HepG2 (cell line): ENCODE results near the gene MEX3A. TPM values are rescaled to one million over a fixed set of nuclear protein-coding genes. Genes with fewer than 3 reads are reported as not detected.

Source experiments
- PCBP2 ChIP-seq: fragments of 200-400 bp; formaldehyde crosslinking; optimal IDR thresholded peaks from 2 replicates; pipeline ENCODE3; 2018; ENCODE audit warnings: low read length, low read depth; ENCODE audit not compliant: poor library complexity, severe bottlenecking
- POGZ ChIP-seq: sonication (generic); formaldehyde crosslinking; IDR thresholded peaks from 2 replicates; pipeline ENCODE4 v1.4.0; 2020; ENCODE audit warnings: mild to moderate bottlenecking, missing genetic modification reagents
- POLR2AphosphoS2 ChIP-seq: IDR thresholded peaks from 2 replicates; pipeline ENCODE4 v1.6.1; 2011; ENCODE audit warnings: low read depth, low read length, improper control_type of control experiment
- PRMT3 ChIP-seq: sonication (generic); formaldehyde crosslinking; IDR thresholded peaks from 2 replicates; pipeline ENCODE4 v1.8.1; 2022; ENCODE audit warnings: low read depth, mild to moderate bottlenecking, moderate library complexity, missing genetic modification reagents, borderline replicate concordance
- RFX1 ChIP-seq: fragments of 450-650 bp; IDR thresholded peaks from 2 replicates; pipeline ENCODE4 v1.6.1; 2017
- TCF7 ChIP-seq: sonication (generic); IDR thresholded peaks from 2 replicates; pipeline ENCODE4 v1.6.1; 2016; ENCODE audit warnings: antibody characterized with exemption, low read depth
- ZNF101 ChIP-seq: sonication (generic); formaldehyde crosslinking; IDR thresholded peaks from 2 replicates; pipeline ENCODE4 v1.4.0; 2020; ENCODE audit warnings: mild to moderate bottlenecking, low read depth, missing genetic modification reagents, borderline replicate concordance
- ZNF367 ChIP-seq: sonication (generic); formaldehyde crosslinking; IDR thresholded peaks from 2 replicates; pipeline ENCODE4 v1.4.0; 2020; ENCODE audit warnings: missing genetic modification reagents, borderline replicate concordance
- ZNF577 ChIP-seq: sonication (generic); formaldehyde crosslinking; IDR thresholded peaks from 2 replicates; pipeline ENCODE4 v1.4.0; 2020; ENCODE audit warnings: mild to moderate bottlenecking, low read depth, missing genetic modification reagents, borderline replicate concordance
- polyA plus RNA-seq, 8 experiments: library from polyadenylated mRNA; depleted of rRNA in 3 of 8; stranded (reverse) in 7 of 8; unstranded in 1 of 8; fragments of >200 nt; fragmentation: Illumina TruSeq in 4 of 8; extraction: Trizol in 4 of 8; gene quantifications; 2 replicates each; pipeline versions ENCODE4 v1.2.1 to v1.2.3, GENCODE V29; 2011 to 2016; ENCODE audit warnings: low read depth in 4 of 8, missing spikeins in 1 of 8, mixed read lengths in 1 of 8; ENCODE audit not compliant: insufficient read depth in 1 of 8
- total RNA-seq, 5 experiments: library from RNA; depleted of rRNA; stranded (reverse); fragments of >200 nt; fragmentation: Illumina TruSeq; extraction: Trizol; gene quantifications; 2 replicates each; pipeline ENCODE4 v1.2.3, GENCODE V29; 2016; ENCODE audit warnings: low read depth in 1 of 5
- TF ChIP-seq, protein P1 (sequence below): sonication (generic); formaldehyde crosslinking; IDR thresholded peaks from 2 replicates; pipeline ENCODE4 v1.8.0; 2022; ENCODE audit warnings: mild to moderate bottlenecking, missing genetic modification reagents, borderline replicate concordance
- TF ChIP-seq, protein P2 (sequence below): sonication (generic); formaldehyde crosslinking; conservative IDR thresholded peaks from 2 replicates; pipeline ENCODE4 v1.4.0; 2020; ENCODE audit warnings: mild to moderate bottlenecking, missing genetic modification reagents, moderate library complexity
- TF ChIP-seq, protein P3 (sequence below): sonication (generic); formaldehyde crosslinking; IDR thresholded peaks from 2 replicates; pipeline ENCODE4 v1.5.0; 2020; ENCODE audit warnings: mild to moderate bottlenecking, missing genetic modification reagents, borderline replicate concordance
- TF ChIP-seq, protein P4 (sequence below): sonication (generic); formaldehyde crosslinking; IDR thresholded peaks from 2 replicates; pipeline ENCODE4 v1.4.0; 2020; ENCODE audit warnings: missing genetic modification reagents, borderline replicate concordance
- TF ChIP-seq, protein P5 (sequence below): sonication (generic); formaldehyde crosslinking; IDR thresholded peaks from 2 replicates; pipeline ENCODE4 v1.8.0; 2022; ENCODE audit warnings: missing genetic modification reagents, mild to moderate bottlenecking, moderate library complexity, borderline replicate concordance
- TF ChIP-seq, protein P6 (sequence below): sonication (generic); formaldehyde crosslinking; IDR thresholded peaks from 2 replicates; pipeline ENCODE4 v1.8.1; 2023; ENCODE audit warnings: missing genetic modification reagents, inconsistent platforms, borderline replicate concordance

The MEX3A gene
- total and polyA plus RNA-seq, 2 of the 13 experiments (the other 11 are each of a cell fraction or from before 2014, with no cell fraction given): 7.6 to 9.1 TPM

DNA sequence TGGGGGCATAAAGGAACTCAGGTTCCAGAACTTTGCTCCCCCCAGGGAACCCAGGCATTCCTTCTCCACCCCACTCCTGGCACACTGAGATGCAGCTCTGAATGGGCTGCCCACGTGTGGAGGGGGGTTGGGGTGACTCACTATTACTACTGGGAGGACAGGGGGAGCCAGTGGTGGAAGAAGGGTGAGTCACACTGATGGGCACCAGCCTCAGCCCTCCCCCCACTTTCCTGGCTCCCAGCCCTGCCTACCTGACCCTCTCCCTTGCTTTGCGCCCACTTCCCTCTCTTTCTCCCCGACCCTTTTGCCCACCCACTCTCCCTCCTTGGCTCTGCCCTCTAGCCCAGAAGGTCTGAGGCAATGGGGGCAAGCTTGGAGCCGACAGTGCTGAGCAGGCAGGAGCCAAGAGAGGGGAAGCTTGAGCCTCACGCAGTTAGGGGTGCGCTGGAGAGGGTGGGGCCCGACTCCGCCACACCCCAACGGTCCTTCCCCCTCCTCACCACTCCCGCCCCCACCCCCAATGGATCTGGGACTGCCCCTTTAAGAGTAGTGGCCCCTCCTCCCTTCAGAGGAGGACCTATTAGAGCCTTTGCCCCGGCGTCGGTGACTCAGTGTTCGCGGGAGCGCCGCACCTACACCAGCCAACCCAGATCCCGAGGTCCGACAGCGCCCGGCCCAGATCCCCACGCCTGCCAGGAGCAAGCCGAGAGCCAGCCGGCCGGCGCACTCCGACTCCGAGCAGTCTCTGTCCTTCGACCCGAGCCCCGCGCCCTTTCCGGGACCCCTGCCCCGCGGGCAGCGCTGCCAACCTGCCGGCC is 32.0 kb upstream of the MEX3A start, which contains the start of gene LMNA (continued):
- TF ChIP-seq, protein P1, sequence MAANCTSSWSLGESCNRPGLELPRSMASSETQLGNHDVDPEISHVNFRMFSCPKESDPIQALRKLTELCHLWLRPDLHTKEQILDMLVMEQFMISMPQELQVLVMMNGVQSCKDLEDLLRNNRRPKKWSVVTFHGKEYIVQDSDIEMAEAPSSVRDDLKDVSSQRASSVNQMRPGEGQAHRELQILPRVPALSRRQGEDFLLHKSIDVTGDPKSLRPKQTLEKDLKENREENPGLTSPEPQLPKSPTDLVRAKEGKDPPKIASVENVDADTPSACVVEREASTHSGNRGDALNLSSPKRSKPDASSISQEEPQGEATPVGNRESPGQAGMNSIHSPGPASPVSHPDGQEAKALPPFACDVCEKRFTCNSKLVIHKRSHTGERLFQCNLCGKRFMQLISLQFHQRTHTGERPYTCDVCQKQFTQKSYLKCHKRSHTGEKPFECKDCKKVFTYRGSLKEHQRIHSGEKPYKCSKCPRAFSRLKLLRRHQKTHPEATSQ (CRISPR knock-in tag): no peak
- no peak for TF ChIP-seq PCBP2
- TF ChIP-seq, protein P2, sequence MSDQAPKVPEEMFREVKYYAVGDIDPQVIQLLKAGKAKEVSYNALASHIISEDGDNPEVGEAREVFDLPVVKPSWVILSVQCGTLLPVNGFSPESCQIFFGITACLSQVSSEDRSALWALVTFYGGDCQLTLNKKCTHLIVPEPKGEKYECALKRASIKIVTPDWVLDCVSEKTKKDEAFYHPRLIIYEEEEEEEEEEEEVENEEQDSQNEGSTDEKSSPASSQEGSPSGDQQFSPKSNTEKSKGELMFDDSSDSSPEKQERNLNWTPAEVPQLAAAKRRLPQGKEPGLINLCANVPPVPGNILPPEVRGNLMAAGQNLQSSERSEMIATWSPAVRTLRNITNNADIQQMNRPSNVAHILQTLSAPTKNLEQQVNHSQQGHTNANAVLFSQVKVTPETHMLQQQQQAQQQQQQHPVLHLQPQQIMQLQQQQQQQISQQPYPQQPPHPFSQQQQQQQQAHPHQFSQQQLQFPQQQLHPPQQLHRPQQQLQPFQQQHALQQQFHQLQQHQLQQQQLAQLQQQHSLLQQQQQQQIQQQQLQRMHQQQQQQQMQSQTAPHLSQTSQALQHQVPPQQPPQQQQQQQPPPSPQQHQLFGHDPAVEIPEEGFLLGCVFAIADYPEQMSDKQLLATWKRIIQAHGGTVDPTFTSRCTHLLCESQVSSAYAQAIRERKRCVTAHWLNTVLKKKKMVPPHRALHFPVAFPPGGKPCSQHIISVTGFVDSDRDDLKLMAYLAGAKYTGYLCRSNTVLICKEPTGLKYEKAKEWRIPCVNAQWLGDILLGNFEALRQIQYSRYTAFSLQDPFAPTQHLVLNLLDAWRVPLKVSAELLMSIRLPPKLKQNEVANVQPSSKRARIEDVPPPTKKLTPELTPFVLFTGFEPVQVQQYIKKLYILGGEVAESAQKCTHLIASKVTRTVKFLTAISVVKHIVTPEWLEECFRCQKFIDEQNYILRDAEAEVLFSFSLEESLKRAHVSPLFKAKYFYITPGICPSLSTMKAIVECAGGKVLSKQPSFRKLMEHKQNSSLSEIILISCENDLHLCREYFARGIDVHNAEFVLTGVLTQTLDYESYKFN: 0 out of 2 replicates have a peak, but pooled peaks have one; percentile 14
- TF ChIP-seq RFX1: no peak
- TF ChIP-seq ZNF367 (CRISPR knock-in tag): no peak
- peak; percentile 47 for TF ChIP-seq POGZ (CRISPR knock-in tag)
- TF ChIP-seq TCF7: no peak
- TF ChIP-seq, protein P3, sequence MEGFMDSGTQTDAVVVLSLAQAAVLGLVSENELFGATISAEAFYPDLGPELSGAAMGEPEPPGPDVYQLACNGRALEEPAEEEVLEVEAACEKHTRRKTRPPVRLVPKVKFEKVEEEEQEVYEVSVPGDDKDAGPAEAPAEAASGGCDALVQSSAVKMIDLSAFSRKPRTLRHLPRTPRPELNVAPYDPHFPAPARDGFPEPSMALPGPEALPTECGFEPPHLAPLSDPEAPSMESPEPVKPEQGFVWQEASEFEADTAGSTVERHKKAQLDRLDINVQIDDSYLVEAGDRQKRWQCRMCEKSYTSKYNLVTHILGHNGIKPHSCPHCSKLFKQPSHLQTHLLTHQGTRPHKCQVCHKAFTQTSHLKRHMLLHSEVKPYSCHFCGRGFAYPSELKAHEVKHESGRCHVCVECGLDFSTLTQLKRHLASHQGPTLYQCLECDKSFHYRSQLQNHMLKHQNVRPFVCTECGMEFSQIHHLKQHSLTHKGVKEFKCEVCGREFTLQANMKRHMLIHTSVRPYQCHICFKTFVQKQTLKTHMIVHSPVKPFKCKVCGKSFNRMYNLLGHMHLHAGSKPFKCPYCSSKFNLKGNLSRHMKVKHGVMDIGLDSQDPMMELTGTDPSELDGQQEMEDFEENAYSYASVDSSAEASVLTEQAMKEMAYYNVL: peak; percentile 82; the same call in 1 of the 2 replicates
- TF ChIP-seq, protein P4, sequence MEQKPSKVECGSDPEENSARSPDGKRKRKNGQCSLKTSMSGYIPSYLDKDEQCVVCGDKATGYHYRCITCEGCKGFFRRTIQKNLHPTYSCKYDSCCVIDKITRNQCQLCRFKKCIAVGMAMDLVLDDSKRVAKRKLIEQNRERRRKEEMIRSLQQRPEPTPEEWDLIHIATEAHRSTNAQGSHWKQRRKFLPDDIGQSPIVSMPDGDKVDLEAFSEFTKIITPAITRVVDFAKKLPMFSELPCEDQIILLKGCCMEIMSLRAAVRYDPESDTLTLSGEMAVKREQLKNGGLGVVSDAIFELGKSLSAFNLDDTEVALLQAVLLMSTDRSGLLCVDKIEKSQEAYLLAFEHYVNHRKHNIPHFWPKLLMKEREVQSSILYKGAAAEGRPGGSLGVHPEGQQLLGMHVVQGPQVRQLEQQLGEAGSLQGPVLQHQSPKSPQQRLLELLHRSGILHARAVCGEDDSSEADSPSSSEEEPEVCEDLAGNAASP (CRISPR knock-in tag): 0 out of 2 replicates have a peak, but pooled peaks have one; percentile 13
- peak; percentile 50; the same call in 1 of the 2 replicates for TF ChIP-seq POLR2AphosphoS2
- TF ChIP-seq ZNF577 (CRISPR knock-in tag): no peak
- no peak for TF ChIP-seq ZNF101 (CRISPR knock-in tag)
- TF ChIP-seq PRMT3 (CRISPR knock-in tag): no peak
- TF ChIP-seq, protein P5, sequence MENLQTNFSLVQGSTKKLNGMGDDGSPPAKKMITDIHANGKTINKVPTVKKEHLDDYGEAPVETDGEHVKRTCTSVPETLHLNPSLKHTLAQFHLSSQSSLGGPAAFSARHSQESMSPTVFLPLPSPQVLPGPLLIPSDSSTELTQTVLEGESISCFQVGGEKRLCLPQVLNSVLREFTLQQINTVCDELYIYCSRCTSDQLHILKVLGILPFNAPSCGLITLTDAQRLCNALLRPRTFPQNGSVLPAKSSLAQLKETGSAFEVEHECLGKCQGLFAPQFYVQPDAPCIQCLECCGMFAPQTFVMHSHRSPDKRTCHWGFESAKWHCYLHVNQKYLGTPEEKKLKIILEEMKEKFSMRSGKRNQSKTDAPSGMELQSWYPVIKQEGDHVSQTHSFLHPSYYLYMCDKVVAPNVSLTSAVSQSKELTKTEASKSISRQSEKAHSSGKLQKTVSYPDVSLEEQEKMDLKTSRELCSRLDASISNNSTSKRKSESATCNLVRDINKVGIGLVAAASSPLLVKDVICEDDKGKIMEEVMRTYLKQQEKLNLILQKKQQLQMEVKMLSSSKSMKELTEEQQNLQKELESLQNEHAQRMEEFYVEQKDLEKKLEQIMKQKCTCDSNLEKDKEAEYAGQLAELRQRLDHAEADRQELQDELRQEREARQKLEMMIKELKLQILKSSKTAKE: no peak
- TF ChIP-seq, protein P6, sequence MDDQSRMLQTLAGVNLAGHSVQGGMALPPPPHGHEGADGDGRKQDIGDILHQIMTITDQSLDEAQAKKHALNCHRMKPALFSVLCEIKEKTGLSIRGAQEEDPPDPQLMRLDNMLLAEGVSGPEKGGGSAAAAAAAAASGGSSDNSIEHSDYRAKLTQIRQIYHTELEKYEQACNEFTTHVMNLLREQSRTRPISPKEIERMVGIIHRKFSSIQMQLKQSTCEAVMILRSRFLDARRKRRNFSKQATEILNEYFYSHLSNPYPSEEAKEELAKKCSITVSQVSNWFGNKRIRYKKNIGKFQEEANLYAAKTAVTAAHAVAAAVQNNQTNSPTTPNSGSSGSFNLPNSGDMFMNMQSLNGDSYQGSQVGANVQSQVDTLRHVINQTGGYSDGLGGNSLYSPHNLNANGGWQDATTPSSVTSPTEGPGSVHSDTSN: 0 out of 2 replicates have a peak, but pooled peaks have one; percentile 46
